Measurements from ENCODE around the gene TMEM208. TPM values are rescaled to one million over a fixed set of nuclear protein-coding genes. Genes with fewer than 3 reads are reported as not detected.

Gene TMEM208
- polyA plus RNA-seq, 3 donors = 45.4 to 130 (median 117) TPM

DNA sequence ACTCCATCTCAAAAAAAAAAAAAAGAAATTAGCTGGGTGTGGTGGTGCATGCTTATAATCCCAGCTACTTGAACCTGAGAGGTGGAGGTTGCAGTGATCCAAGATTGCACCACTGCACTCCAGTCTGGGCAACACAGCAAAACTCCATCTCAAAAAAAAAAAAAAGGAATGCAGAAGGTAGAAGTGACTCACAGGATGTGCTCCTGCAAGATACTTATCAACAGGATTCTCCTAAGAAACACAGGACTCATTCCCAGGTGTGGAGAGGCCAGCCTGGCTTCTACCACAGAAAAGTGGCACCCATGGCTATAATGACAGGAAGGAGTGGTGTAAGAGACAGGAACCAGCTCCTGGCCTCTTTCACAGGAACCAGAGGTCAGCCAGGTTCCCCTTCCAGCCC, 14.2 kb upstream of the TMEM208 start:
- H3K4me2 ChIP-seq (replicated peaks; ENCODE audit: extremely low read depth, low read length, poor library complexity, severe bottlenecking) = no peak overlapping the region

DNA sequence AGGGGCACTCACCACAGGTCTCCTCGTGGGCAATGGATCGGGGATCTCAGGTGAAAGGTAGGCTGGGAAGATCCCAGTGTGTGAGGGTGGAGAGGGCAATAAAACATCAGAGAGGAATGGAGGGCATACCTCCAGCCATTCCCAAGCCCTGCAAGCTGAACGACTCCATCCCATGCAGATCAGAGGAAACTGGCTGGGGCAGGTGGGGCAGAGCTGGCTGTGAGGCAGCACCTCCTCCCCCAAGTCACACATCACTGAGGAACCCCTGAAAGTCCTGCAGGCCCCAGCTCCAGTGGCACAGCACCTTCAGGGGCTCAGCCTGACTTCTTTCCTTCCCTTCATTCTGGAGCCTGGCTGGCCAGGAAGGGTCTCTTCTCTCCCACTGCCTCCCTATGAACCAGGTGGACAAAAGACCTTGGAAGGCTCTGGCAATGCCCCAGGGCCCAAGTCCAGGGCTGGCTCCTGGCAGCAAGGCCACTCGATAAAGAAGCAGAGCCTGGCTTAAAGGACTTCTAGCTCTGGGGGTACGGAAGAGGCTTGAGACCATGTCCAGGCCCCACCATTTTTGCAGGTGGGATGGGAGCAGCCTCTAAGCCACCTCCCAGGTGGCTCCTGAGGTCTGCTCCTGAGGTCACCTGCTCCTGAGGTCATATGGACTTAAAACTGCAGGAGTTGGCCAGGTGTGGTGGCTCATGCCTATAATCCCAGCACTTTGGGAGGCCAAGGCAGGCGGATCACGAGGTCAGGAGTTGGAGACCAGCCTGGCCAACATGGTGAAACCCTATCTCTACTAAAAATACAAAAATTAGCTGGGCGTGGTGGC, 13.5 kb upstream of the TMEM208 start:
- no peak overlapping the region for H3K4me3 Mint-ChIP-seq
- DNase-seq = no peak
- H3K4me1 ChIP-seq (ENCODE audit: control insufficient read depth in 1 of 2, insufficient read depth in 2 of 2, low read length in 2 of 2) = peaks cover 19 to 21% of the 10 kb centered on the region in 2 donors
- H3K36me3 Mint-ChIP-seq = peaks cover 6 to 7% of the 10 kb centered on the region in 2 donors
- TF ChIP-seq, protein P1, sequence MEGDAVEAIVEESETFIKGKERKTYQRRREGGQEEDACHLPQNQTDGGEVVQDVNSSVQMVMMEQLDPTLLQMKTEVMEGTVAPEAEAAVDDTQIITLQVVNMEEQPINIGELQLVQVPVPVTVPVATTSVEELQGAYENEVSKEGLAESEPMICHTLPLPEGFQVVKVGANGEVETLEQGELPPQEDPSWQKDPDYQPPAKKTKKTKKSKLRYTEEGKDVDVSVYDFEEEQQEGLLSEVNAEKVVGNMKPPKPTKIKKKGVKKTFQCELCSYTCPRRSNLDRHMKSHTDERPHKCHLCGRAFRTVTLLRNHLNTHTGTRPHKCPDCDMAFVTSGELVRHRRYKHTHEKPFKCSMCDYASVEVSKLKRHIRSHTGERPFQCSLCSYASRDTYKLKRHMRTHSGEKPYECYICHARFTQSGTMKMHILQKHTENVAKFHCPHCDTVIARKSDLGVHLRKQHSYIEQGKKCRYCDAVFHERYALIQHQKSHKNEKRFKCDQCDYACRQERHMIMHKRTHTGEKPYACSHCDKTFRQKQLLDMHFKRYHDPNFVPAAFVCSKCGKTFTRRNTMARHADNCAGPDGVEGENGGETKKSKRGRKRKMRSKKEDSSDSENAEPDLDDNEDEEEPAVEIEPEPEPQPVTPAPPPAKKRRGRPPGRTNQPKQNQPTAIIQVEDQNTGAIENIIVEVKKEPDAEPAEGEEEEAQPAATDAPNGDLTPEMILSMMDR (IDR thresholded peaks at IDR 0.05) = no peak
- no peaks in the 10 kb centered on the region for H3K36me3 ChIP-seq (replicated peaks in 1 of 2; ENCODE audit: control insufficient read depth in 1 of 2, insufficient read depth in 2 of 2, low read length in 2 of 2)
- WGBS (ENCODE audit: insufficient coverage) = 90% methylated on average over 3 of the region's 8 CpGs
- no peaks in the 10 kb centered on the region for H3K9me3 Mint-ChIP-seq
- intact Hi-C loops (cut with micrococcal nuclease) = no loop called here
- no peak overlapping the region for H2AFZ ChIP-seq (ENCODE audit: insufficient read depth, low read depth, low read length, poor library complexity, severe bottlenecking)
- no peak overlapping the region for H3K4me3 ChIP-seq (replicated peaks in 1 of 3; ENCODE audit: low read depth in 2 of 3, low read length in 3 of 3)
- no peaks in the 10 kb centered on the region for H3K9me3 ChIP-seq (replicated peaks in 1 of 2; ENCODE audit: control insufficient read depth in 1 of 2, insufficient read depth in 1 of 2, low read length in 2 of 2)
- no peaks in the 10 kb centered on the region for H3K79me2 ChIP-seq (ENCODE audit: insufficient read depth, low read length)
- H3K27me3 Mint-ChIP-seq (ENCODE audit: low read depth in 3 of 3) = peaks cover 0 to 11% (median 7%) of the 10 kb centered on the region in 3 donors
- peak overlapping the region in 1 of 7 donors; percentile 59 for H3K27ac Mint-ChIP-seq
- no peaks in the 10 kb centered on the region for H3K27me3 ChIP-seq (ENCODE audit: control insufficient read depth in 2 of 2, insufficient read depth in 2 of 2, low read length in 2 of 2)
- H3K4me2 ChIP-seq (replicated peaks; ENCODE audit: extremely low read depth, low read length, poor library complexity, severe bottlenecking) = no peak overlapping the region
- peaks cover 32% of the 10 kb centered on the region for H3K4me1 Mint-ChIP-seq
- H3K9ac ChIP-seq (ENCODE audit: insufficient read depth, low read length, poor library complexity, severe bottlenecking) = no peak overlapping the region
- no peak overlapping the region for H3K27ac ChIP-seq (ENCODE audit: low read depth in 1 of 2, low read length in 2 of 2)
- no peaks in the 10 kb centered on the region for H4K20me1 ChIP-seq (ENCODE audit: insufficient read depth, low read length)

More for the DNA sequence above, 14.2 kb upstream of the TMEM208 start:
- no peak overlapping the region for H3K27ac ChIP-seq (ENCODE audit: low read depth in 1 of 2, low read length in 2 of 2)
- H3K36me3 ChIP-seq (replicated peaks in 1 of 2; ENCODE audit: control insufficient read depth in 1 of 2, insufficient read depth in 2 of 2, low read length in 2 of 2) = no peaks in the 10 kb centered on the region
- H4K20me1 ChIP-seq (ENCODE audit: insufficient read depth, low read length) = no peaks in the 10 kb centered on the region
- Mint-ChIP-seq H3K4me1 (peaks cover 30% of the 10 kb centered on the region), H3K27ac (no peak overlapping the region), H3K36me3 (peaks cover 6 to 7% of the 10 kb centered on the region in 2 donors), H3K4me3 (no peak overlapping the region), H3K9me3 (no peaks in the 10 kb centered on the region), H3K27me3 (ENCODE audit: low read depth in 3 of 3) (peaks cover 0 to 11% (median 7%) of the 10 kb centered on the region in 3 donors)
- no peaks in the 10 kb centered on the region for H3K9me3 ChIP-seq (replicated peaks in 1 of 2; ENCODE audit: control insufficient read depth in 1 of 2, insufficient read depth in 1 of 2, low read length in 2 of 2)
- H3K27me3 ChIP-seq (ENCODE audit: control insufficient read depth in 2 of 2, insufficient read depth in 2 of 2, low read length in 2 of 2) = no peaks in the 10 kb centered on the region
- no peak overlapping the region for H3K9ac ChIP-seq (ENCODE audit: insufficient read depth, low read length, poor library complexity, severe bottlenecking)
- intact Hi-C loops (cut with micrococcal nuclease) = no loop called here
- H2AFZ ChIP-seq (ENCODE audit: insufficient read depth, low read depth, low read length, poor library complexity, severe bottlenecking) = no peak overlapping the region
- TF ChIP-seq, protein P1 (IDR thresholded peaks at IDR 0.05) = no peak
- no peak for DNase-seq
- no peaks in the 10 kb centered on the region for H3K79me2 ChIP-seq (ENCODE audit: insufficient read depth, low read length)
- no peak overlapping the region for H3K4me3 ChIP-seq (replicated peaks in 1 of 3; ENCODE audit: low read depth in 2 of 3, low read length in 3 of 3)
- H3K4me1 ChIP-seq (ENCODE audit: control insufficient read depth in 1 of 2, insufficient read depth in 2 of 2, low read length in 2 of 2) = peaks cover 17% of the 10 kb centered on the region in 2 donors

All from CD14-positive monocyte (primary cell).